GM10266 (cell line): ENCODE data around the gene CHST3.

Source experiments
- DNase-seq: peaks from one replicate; pipeline ENCODE4 v3.0.0; 2012; ENCODE audit errors: extremely low spot score
- TF ChIP-seq, protein P1 (sequence below): IDR thresholded peaks from 2 replicates; pipeline ENCODE4 v1.5.1; 2012; ENCODE audit warnings: mild to moderate bottlenecking, low read depth; ENCODE audit not compliant: control insufficient read depth, insufficient read depth; ENCODE audit errors: missing control alignments

CHST3 gene

DNA sequence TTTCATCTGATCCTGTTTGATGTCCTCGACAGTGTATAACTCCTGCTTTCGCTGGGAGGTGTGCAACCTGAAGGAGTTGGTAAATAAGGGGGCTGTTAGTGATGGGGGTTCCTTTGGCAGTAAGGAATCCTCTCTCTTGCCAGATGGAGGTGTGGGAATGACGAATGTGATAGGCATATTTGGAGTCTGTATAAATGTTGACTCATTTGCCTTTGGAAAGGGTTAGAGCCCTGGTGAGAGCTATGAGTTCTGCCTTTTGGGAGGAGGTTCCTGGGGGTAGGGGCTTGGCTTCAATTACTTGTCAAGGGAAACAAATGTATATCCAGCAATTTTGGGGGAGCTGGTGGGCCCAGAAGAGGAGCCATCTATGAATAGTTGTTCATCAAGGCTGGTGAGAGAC lies 11.4 kb upstream of the CHST3 start:
- TF ChIP-seq, protein P1, sequence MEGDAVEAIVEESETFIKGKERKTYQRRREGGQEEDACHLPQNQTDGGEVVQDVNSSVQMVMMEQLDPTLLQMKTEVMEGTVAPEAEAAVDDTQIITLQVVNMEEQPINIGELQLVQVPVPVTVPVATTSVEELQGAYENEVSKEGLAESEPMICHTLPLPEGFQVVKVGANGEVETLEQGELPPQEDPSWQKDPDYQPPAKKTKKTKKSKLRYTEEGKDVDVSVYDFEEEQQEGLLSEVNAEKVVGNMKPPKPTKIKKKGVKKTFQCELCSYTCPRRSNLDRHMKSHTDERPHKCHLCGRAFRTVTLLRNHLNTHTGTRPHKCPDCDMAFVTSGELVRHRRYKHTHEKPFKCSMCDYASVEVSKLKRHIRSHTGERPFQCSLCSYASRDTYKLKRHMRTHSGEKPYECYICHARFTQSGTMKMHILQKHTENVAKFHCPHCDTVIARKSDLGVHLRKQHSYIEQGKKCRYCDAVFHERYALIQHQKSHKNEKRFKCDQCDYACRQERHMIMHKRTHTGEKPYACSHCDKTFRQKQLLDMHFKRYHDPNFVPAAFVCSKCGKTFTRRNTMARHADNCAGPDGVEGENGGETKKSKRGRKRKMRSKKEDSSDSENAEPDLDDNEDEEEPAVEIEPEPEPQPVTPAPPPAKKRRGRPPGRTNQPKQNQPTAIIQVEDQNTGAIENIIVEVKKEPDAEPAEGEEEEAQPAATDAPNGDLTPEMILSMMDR, result no peak
- DNase-seq, result no peak

GRCh38 chr10:71957546-71958275 lies 6.5 kb upstream of the CHST3 start:
- TF ChIP-seq, protein P1, result no peak
- no peak for DNase-seq

DNA sequence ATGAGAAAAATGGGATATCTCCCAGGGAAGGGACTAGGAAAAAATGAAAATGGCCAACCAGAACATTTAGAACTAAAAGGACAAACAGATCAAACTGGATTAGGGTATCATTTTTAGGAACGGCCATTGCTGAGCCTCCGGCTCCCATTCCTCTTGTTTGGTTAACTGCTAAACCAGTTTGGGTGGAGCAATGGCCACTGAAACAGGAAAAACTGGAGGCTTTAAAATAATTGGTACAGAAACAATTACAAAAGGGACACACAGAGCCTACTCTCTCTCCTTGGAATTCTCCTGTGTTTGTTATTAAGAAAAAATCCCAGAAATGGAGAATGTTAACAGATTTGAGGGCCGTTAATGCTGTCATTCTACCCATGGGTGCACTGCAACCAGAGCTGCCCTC lies 4.7 kb upstream of the CHST3 start:
- TF ChIP-seq, protein P1, result no peak
- DNase-seq, result no peak

GRCh38 chr10:71961831-71962230 lies 2.4 kb upstream of the CHST3 start:
- DNase-seq, result no peak
- TF ChIP-seq, protein P1, result no peak

DNA sequence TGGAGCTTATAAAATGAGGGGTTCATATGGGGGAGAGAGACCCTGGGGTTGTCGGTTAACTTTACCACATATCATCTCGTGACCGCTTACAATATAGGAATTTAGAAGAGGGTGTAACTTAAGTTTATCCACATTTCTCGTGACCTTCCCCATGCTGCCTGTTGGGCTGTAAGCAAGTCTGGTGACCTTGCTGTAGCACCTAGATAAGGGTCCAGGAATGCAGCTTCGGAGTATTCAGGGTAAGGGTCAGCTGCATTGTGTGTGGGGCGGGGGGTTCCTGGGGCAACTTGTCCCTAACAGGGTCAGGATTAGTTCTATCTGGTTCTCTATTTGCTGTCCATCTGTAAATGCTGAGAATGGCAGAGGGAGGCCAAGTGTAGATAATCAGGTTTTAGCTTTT lies 1.3 kb upstream of the CHST3 start:
- TF ChIP-seq, protein P1, result no peak
- DNase-seq, result no peak

GRCh38 chr10:71963351-71964097 lies 671 bp upstream of the CHST3 start:
- DNase-seq, result no peak
- TF ChIP-seq, protein P1, result no peak
